ENCODE results near the gene SLC66A2. TPM values are rescaled to one million over a fixed set of nuclear protein-coding genes. Genes with fewer than 3 reads are reported as not detected.
"Not testable (repeated sequence)": the region's sequence is repeated elsewhere in the genome, so short reads cannot be mapped to it uniquely, and the experiment has no call there.

The SLC66A2 gene
- total RNA-seq, 1 experiment from 2014 or later: 37.7 TPM

DNA sequence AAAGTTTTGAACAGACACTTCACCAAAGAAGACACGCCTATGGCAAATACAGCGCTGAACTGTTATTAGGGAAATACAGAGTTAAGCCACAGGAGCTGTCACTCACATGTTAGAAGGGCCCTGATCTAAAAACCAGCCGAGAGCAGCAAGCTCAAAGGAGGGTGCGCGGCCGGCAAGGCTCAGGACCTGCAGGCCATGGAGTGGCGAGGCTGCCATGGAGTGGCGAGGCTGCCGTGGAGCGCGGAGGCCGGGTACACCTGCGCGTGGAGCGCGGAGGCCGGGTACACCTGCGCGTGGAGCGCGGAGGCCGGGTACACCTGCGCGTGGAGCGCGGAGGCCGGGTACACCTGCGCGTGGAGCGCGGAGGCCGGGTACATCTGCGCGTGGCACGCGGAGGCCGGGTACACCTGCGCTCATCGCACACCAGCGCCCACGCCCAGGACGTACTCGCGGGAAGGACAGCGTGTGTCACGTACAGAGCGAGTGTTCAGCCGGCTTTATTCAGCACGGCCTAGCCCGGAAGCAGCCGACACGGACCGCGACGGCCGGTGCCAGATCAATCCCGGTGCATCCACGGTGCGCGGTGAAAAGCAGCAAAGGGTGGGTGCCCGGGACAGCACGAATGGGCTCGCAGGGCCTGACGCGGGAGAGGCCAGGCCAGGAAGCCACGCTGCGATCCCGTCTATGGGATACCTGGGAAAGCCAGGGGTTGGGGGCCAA, 68.8 kb downstream of the SLC66A2 start:
- no peak overlapping the region for H3K4me3 ChIP-seq
- DNase-seq (ENCODE audit: low read depth in 1 of 2, low spot score in 2 of 2): peak in 1 of 2 experiments; percentile 29
- H3K4me1 ChIP-seq (replicated peaks): no peaks in the 10 kb centered on the region

GRCh38 chr18:79881695-79882094, 69.8 kb downstream of the SLC66A2 start:
- Histone ChIP-seq H3K4me1 (replicated peaks) (no peaks in the 10 kb centered on the region), H3K27ac (no peak overlapping the region), H3K36me3 (no peaks in the 10 kb centered on the region), H3K9me3 (replicated peaks) (0 out of 2 replicates have a peak, but pooled peaks cover 2% of the 10 kb centered on the region), H3K27me3 (replicated peaks) (no peaks in the 10 kb centered on the region), H3K4me3 (no peak overlapping the region)
- no peak for DNase-seq (ENCODE audit: low read depth in 1 of 2, low spot score in 2 of 2)

More for the DNA sequence above, 68.8 kb downstream of the SLC66A2 start:
- no peak overlapping the region for H3K27ac ChIP-seq
- no peaks in the 10 kb centered on the region for H3K36me3 ChIP-seq
- peaks cover 2% of the 10 kb centered on the region; the same call in 1 of the 2 replicates for H3K9me3 ChIP-seq (replicated peaks)
- H3K27me3 ChIP-seq (replicated peaks): no peaks in the 10 kb centered on the region

DNA sequence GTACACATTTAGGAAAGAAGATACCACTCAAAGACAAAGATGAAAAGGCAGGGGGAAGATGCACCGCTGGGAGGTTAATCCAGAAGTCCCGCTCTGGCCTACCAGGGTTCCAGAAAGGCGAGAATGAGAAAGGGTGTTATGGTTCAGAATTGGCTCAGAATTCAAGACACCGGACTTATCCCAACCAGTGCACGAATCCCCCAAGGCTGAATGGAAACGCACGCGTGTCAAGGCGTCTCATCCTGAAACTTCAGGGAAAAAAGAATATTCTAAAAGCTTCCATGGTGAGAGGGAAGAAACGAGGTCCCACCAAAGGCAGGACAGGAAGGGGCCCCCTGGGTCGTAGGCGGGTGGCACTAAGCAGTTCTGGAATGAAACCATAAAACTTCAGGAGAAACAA, 71.9 kb downstream of the SLC66A2 start:
- no peaks in the 10 kb centered on the region for H3K36me3 ChIP-seq
- no peak for DNase-seq (ENCODE audit: low read depth in 1 of 2, low spot score in 2 of 2)
- H3K9me3 ChIP-seq (replicated peaks): no peaks in the 10 kb centered on the region
- no peaks in the 10 kb centered on the region for H3K27me3 ChIP-seq (replicated peaks)
- no peak overlapping the region for H3K4me3 ChIP-seq
- no peaks in the 10 kb centered on the region for H3K4me1 ChIP-seq (replicated peaks)
- no peak overlapping the region for H3K27ac ChIP-seq

DNA sequence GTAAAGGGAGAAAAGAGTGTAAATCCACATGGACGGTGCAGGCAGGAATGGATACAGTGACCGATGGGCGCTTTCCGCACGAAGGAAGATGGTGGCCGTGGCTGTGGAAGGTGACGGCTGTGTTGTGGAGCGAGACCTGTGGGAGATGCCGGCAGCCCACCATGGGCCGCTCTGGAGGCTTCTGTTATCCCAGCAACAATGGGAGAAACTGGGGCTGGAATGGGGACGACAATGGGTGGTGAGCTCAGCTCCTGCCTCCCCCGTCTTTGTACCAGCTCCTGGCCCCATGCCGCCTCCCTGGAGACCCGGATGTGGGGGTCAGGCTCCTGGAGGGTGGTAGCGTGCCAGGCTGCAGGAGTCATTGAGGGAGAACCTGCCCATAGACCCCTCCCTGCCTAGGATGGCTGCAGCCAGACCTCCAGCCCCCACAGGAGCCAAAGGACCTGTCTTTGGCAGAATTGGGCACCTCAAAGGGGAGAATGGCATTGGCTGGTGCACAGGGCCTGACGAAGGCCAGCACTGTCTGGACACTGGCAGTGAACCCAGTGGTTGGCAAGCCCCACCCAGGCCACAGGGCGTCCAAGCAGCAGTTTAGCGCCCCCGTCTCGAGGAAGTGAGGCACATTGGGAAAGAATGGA, 72.6 kb downstream of the SLC66A2 start:
- Histone ChIP-seq H3K9me3 (replicated peaks) (no peaks in the 10 kb centered on the region), H3K36me3 (no peaks in the 10 kb centered on the region), H3K4me3 (no peak overlapping the region), H3K27me3 (replicated peaks) (no peaks in the 10 kb centered on the region), H3K27ac (no peak overlapping the region), H3K4me1 (replicated peaks) (no peaks in the 10 kb centered on the region)
- no peak for DNase-seq (ENCODE audit: low read depth in 1 of 2, low spot score in 2 of 2)

GRCh38 chr18:79878246-79878645, 73.2 kb downstream of the SLC66A2 start:
- DNase-seq (ENCODE audit: low read depth in 1 of 2, low spot score in 2 of 2); H3K9me3 ChIP-seq (replicated peaks); H3K36me3 ChIP-seq; H3K27ac ChIP-seq; H3K4me3 ChIP-seq; H3K4me1 ChIP-seq (replicated peaks); H3K27me3 ChIP-seq (replicated peaks): not testable (repeated sequence)

- H3K4me3 ChIP-seq: no peak overlapping the region
- H3K27ac ChIP-seq: no peak overlapping the region
- H3K36me3 ChIP-seq: no peaks in the 10 kb centered on the region
- no peaks in the 10 kb centered on the region for H3K4me1 ChIP-seq (replicated peaks)
- no peak for DNase-seq (ENCODE audit: low read depth in 1 of 2, low spot score in 2 of 2)
- no peaks in the 10 kb centered on the region for H3K9me3 ChIP-seq (replicated peaks)
- no peaks in the 10 kb centered on the region for H3K27me3 ChIP-seq (replicated peaks)
These were observed 74.0 kb downstream of the SLC66A2 start for GRCh38 chr18:79877163-79878091.

GRCh38 chr18:79876497-79876896, 75.0 kb downstream of the SLC66A2 start:
- DNase-seq (ENCODE audit: low read depth in 1 of 2, low spot score in 2 of 2): no peak

GRCh38 chr18:79875931-79876461, 75.5 kb downstream of the SLC66A2 start:
- no peak overlapping the region for H3K27ac ChIP-seq
- no peak for DNase-seq (ENCODE audit: low read depth in 1 of 2, low spot score in 2 of 2)

More at GRCh38 chr18:79876497-79876896, 75.0 kb downstream of the SLC66A2 start:
- Histone ChIP-seq H3K4me1 (replicated peaks) (no peaks in the 10 kb centered on the region), H3K27ac (no peak overlapping the region), H3K9me3 (replicated peaks) (no peaks in the 10 kb centered on the region), H3K36me3 (no peaks in the 10 kb centered on the region), H3K27me3 (replicated peaks) (no peaks in the 10 kb centered on the region), H3K4me3 (no peak overlapping the region)

DNA sequence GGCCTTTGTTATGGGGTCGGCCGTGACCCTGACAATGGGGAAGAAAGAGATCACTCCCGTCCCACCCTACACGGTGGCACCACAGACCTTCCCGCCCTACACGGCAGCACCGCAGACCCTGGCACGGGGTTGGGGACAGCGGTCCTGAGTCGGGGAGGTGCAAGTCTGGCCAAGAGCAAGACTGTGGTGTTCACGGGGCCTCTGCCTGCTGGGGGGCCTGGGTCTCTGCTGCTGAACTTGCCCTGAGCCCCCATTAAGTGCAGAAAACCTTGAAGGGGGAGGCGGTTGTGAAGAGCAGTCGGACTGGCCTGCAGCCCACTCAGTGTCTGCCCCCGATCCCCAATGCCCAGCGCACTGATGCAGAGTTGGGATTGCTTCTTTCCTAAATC, 75.9 kb downstream of the SLC66A2 start:
- H3K9me3 ChIP-seq (replicated peaks): no peaks in the 10 kb centered on the region
- no peak overlapping the region for H3K4me3 ChIP-seq
- DNase-seq (ENCODE audit: low read depth in 1 of 2, low spot score in 2 of 2): no peak
- H3K27ac ChIP-seq: no peak overlapping the region
- no peaks in the 10 kb centered on the region for H3K4me1 ChIP-seq (replicated peaks)
- H3K27me3 ChIP-seq (replicated peaks): no peaks in the 10 kb centered on the region
- no peaks in the 10 kb centered on the region for H3K36me3 ChIP-seq

More at GRCh38 chr18:79875931-79876461, 75.5 kb downstream of the SLC66A2 start:
- no peaks in the 10 kb centered on the region for H3K27me3 ChIP-seq (replicated peaks)
- H3K4me3 ChIP-seq: no peak overlapping the region
- H3K4me1 ChIP-seq (replicated peaks): no peaks in the 10 kb centered on the region
- no peaks in the 10 kb centered on the region for H3K9me3 ChIP-seq (replicated peaks)
- H3K36me3 ChIP-seq: no peaks in the 10 kb centered on the region

GRCh38 chr18:79874553-79875530, 76.6 kb downstream of the SLC66A2 start:
- Histone ChIP-seq H3K4me1 (replicated peaks) (no peaks in the 10 kb centered on the region), H3K36me3 (no peaks in the 10 kb centered on the region), H3K27me3 (replicated peaks) (no peaks in the 10 kb centered on the region), H3K9me3 (replicated peaks) (0 out of 2 replicates have a peak, but pooled peaks cover under 1% of the 10 kb centered on the region), H3K27ac (no peak overlapping the region), H3K4me3 (no peak overlapping the region)
- DNase-seq (ENCODE audit: low read depth in 1 of 2, low spot score in 2 of 2): no peak

- H3K4me1 ChIP-seq (replicated peaks): no peaks in the 10 kb centered on the region
- no peak for DNase-seq (ENCODE audit: low read depth in 1 of 2, low spot score in 2 of 2)
- 0 out of 2 replicates have a peak, but pooled peaks cover 5% of the 10 kb centered on the region for H3K9me3 ChIP-seq (replicated peaks)
- H3K36me3 ChIP-seq: no peaks in the 10 kb centered on the region
- H3K27ac ChIP-seq: no peak overlapping the region
- no peak overlapping the region for H3K4me3 ChIP-seq
- H3K27me3 ChIP-seq (replicated peaks): no peaks in the 10 kb centered on the region
These were observed 77.9 kb downstream of the SLC66A2 start for GRCh38 chr18:79873449-79874110.
